HepG2 (cell line): Measurements from ENCODE around the gene C2orf15. TPM values are rescaled to one million over a fixed set of nuclear protein-coding genes. Genes with fewer than 3 reads are reported as not detected.

ENCODE experiments used
- FOSL2 ChIP-seq: sonication (generic); formaldehyde crosslinking; IDR thresholded peaks from 2 replicates; pipeline ENCODE4 v1.4.0; 2020; ENCODE audit warnings: missing genetic modification reagents
- GABPA ChIP-seq, 2 experiments: IDR thresholded peaks; 2 replicates each; pipeline ENCODE4 v1.6.1; 2011 to 2016; ENCODE audit warnings: low read depth in 2 of 2, low read length in 1 of 2, missing biosample characterization in 1 of 2, missing genetic modification characterization in 1 of 2
- HMGXB4 ChIP-seq, 2 experiments: sonication (generic) in 1 of 2; formaldehyde crosslinking in 1 of 2; IDR thresholded peaks; 2 replicates each; pipeline versions ENCODE4 v1.4.0 to v1.6.1; 2018 to 2020; ENCODE audit warnings: missing genetic modification reagents in 2 of 2, borderline replicate concordance in 1 of 2, low read depth in 1 of 2, mild to moderate bottlenecking in 1 of 2, missing biosample characterization in 1 of 2
- RAD51 ChIP-seq: fragments of 450-650 bp; IDR thresholded peaks from 2 replicates; pipeline ENCODE4 v1.6.1; 2016; ENCODE audit warnings: borderline replicate concordance
- TAF15 ChIP-seq: fragments of 200-400 bp; formaldehyde crosslinking; IDR thresholded peaks from one replicate; pipeline ENCODE4 v1.6.1; 2018; ENCODE audit warnings: mild to moderate bottlenecking, low read depth, low read length; ENCODE audit not compliant: poor library complexity, severe bottlenecking
- TOE1 ChIP-seq: sonication (generic); formaldehyde crosslinking; IDR thresholded peaks from 2 replicates; pipeline ENCODE4 v1.4.0; 2020; ENCODE audit warnings: mild to moderate bottlenecking, missing genetic modification reagents
- XRCC5 ChIP-seq: fragments of 200-400 bp; formaldehyde crosslinking; optimal IDR thresholded peaks from 2 replicates; pipeline ENCODE3; 2017; ENCODE audit warnings: mild to moderate bottlenecking, low read length
- ZC3H13 ChIP-seq: sonication (generic); formaldehyde crosslinking; IDR thresholded peaks from 2 replicates; pipeline ENCODE4 v1.8.1; 2023; ENCODE audit warnings: mild to moderate bottlenecking, missing genetic modification reagents, moderate library complexity
- ZNF33B ChIP-seq: sonication (generic); formaldehyde crosslinking; IDR thresholded peaks from 2 replicates; pipeline ENCODE4 v1.5.1; 2020; ENCODE audit warnings: mild to moderate bottlenecking, missing genetic modification reagents
- ZNF350 ChIP-seq: sonication (generic); formaldehyde crosslinking; IDR thresholded peaks from 2 replicates; pipeline ENCODE4 v1.4.0; 2020; ENCODE audit warnings: mild to moderate bottlenecking, low read depth, missing genetic modification reagents, borderline replicate concordance
- ZNF614 ChIP-seq: IDR thresholded peaks from 2 replicates; pipeline ENCODE4 v1.6.1; 2018; ENCODE audit warnings: missing biosample characterization, missing genetic modification reagents, inconsistent platforms, borderline replicate concordance
- polyA plus RNA-seq, 8 experiments: library from polyadenylated mRNA; depleted of rRNA in 3 of 8; stranded (reverse) in 7 of 8; unstranded in 1 of 8; fragments of >200 nt; fragmentation: Illumina TruSeq in 4 of 8; extraction: Trizol in 4 of 8; gene quantifications; 2 replicates each; pipeline versions ENCODE4 v1.2.1 to v1.2.3, GENCODE V29; 2011 to 2016; ENCODE audit warnings: low read depth in 4 of 8, missing spikeins in 1 of 8, mixed read lengths in 1 of 8; ENCODE audit not compliant: insufficient read depth in 1 of 8
- total RNA-seq, 5 experiments: library from RNA; depleted of rRNA; stranded (reverse); fragments of >200 nt; fragmentation: Illumina TruSeq; extraction: Trizol; gene quantifications; 2 replicates each; pipeline ENCODE4 v1.2.3, GENCODE V29; 2016; ENCODE audit warnings: low read depth in 1 of 5

Gene C2orf15
- total and polyA plus RNA-seq, 2 of the 13 experiments (the other 11 are each of a cell fraction or from before 2014, with no cell fraction given): 5.5 to 8.3 TPM

GRCh38 chr2:99154643-99155536, 13.4 kb downstream of the C2orf15 start, which contains the start of the genes LIPT1 and TSGA10 (continued):
- TF ChIP-seq ZNF350 (CRISPR knock-in tag): peak; percentile 99
- peak; percentile 91 for TF ChIP-seq XRCC5
- no peak for TF ChIP-seq RAD51
- peak; percentile 88 for TF ChIP-seq FOSL2
- TF ChIP-seq GABPA (IDR thresholded peaks at IDR 0.05; ENCODE audit: low read depth, low read length): peak; percentile 96
- peak; percentile 97 for TF ChIP-seq GABPA (CRISPR knock-in tag; IDR thresholded peaks at IDR 0.05; ENCODE audit: low read depth)
- peak; percentile 88 for TF ChIP-seq ZC3H13 (CRISPR knock-in tag)
- peak; percentile 95; the same call in 1 of the 2 replicates for TF ChIP-seq ZNF614
- TF ChIP-seq HMGXB4 (CRISPR knock-in tag; IDR thresholded peaks at IDR 0.05; ENCODE audit: borderline replicate concordance in 1 of 2, low read depth in 1 of 2): peak; percentile 93 to 96; a peak in 3 of 4 replicates
- peak; percentile 98; the same call in 1 of the 2 replicates for TF ChIP-seq ZNF33B (CRISPR knock-in tag)
- peak; percentile 92 for TF ChIP-seq TAF15
- peak; percentile 98 for TF ChIP-seq TOE1 (CRISPR knock-in tag)
